KMS-11 (cell line): Measurements from ENCODE around the gene HOATZ.

ENCODE experiments used
- H2AFZ ChIP-seq: fragments of 200-600 bp; sonication (generic); 2 replicates; pipeline ENCODE4 v1.6.1; 2016; ENCODE audit warnings: antibody characterized with exemption, mixed run types, low read depth
- H3K27ac ChIP-seq: fragments of 200-600 bp; sonication (generic); 2 replicates; pipeline ENCODE4 v1.6.1; 2016; ENCODE audit warnings: mild to moderate bottlenecking, mixed run types
- H3K27me3 ChIP-seq: fragments of 200-600 bp; sonication (generic); 2 replicates; pipeline ENCODE4 v1.6.1; 2017; ENCODE audit warnings: mild to moderate bottlenecking, low read depth, mixed run types, moderate library complexity; ENCODE audit not compliant: insufficient read depth
- H3K36me3 ChIP-seq: fragments of 200-600 bp; sonication (generic); 2 replicates; pipeline ENCODE4 v1.6.1; 2017; ENCODE audit warnings: mild to moderate bottlenecking, mixed run types; ENCODE audit not compliant: insufficient read depth
- H3K4me1 ChIP-seq: fragments of 200-600 bp; sonication (generic); 2 replicates; pipeline ENCODE4 v1.6.1; 2016; ENCODE audit warnings: mild to moderate bottlenecking, low read depth, mixed run types; ENCODE audit not compliant: poor library complexity, severe bottlenecking
- H3K4me2 ChIP-seq: fragments of 200-600 bp; sonication (generic); 2 replicates; pipeline ENCODE4 v1.7.0; 2016; ENCODE audit warnings: mild to moderate bottlenecking, mixed run types
- H3K4me3 ChIP-seq: fragments of 200-600 bp; sonication (generic); IDR thresholded peaks from 2 replicates; pipeline ENCODE4 v1.6.1; 2017; ENCODE audit warnings: low read depth, low read length, mixed read lengths; ENCODE audit not compliant: insufficient read depth
- H3K79me2 ChIP-seq: fragments of 200-600 bp; sonication (generic); 2 replicates; pipeline ENCODE4 v1.6.1; 2016; ENCODE audit warnings: low read depth, mixed run types; ENCODE audit not compliant: insufficient read depth
- H3K9ac ChIP-seq: fragments of 200-600 bp; sonication (generic); 2 replicates; pipeline ENCODE4 v1.6.1; 2016; ENCODE audit warnings: mild to moderate bottlenecking, mixed run types
- H4K20me1 ChIP-seq: fragments of 200-600 bp; sonication (generic); 2 replicates; pipeline ENCODE4 v1.6.1; 2016; ENCODE audit warnings: mild to moderate bottlenecking, mixed run types; ENCODE audit not compliant: insufficient read depth
- CTCF ChIP-seq: fragments of 200-600 bp; sonication (generic); conservative IDR thresholded peaks from 2 replicates; pipeline ENCODE4 v1.6.1; 2017; ENCODE audit warnings: low read depth, mild to moderate bottlenecking, antibody characterized with exemption, low read length, moderate library complexity, mixed read lengths

HOATZ gene

GRCh38 chr11:111575740-111576139 is 61.2 kb downstream of the HOATZ start:
- Histone ChIP-seq H4K20me1 (no peaks in the 10 kb centered on the region), H3K27me3 (no peaks in the 10 kb centered on the region), H3K4me2 (no peak overlapping the region), H3K79me2 (no peaks in the 10 kb centered on the region), H3K4me3 (no peak overlapping the region), H3K36me3 (no peaks in the 10 kb centered on the region), H3K27ac (no peak overlapping the region), H2AFZ (no peak overlapping the region), H3K4me1 (no peaks in the 10 kb centered on the region), H3K9ac (no peak overlapping the region)
- TF ChIP-seq CTCF: no peak

GRCh38 chr11:111577821-111578220 is 63.2 kb downstream of the HOATZ start:
- H3K9ac ChIP-seq: no peak overlapping the region
- no peak overlapping the region for H2AFZ ChIP-seq

GRCh38 chr11:111581341-111581740 is 66.8 kb downstream of the HOATZ start:
- no peaks in the 10 kb centered on the region for H3K27me3 ChIP-seq
- no peaks in the 10 kb centered on the region for H3K36me3 ChIP-seq
- no peaks in the 10 kb centered on the region for H3K79me2 ChIP-seq
- H2AFZ ChIP-seq: no peak overlapping the region
- no peak overlapping the region for H3K9ac ChIP-seq
- H4K20me1 ChIP-seq: no peaks in the 10 kb centered on the region
- peaks cover 7% of the 10 kb centered on the region for H3K4me1 ChIP-seq
- TF ChIP-seq CTCF: no peak
- no peak overlapping the region for H3K27ac ChIP-seq
- H3K4me3 ChIP-seq: no peak overlapping the region
- no peak overlapping the region for H3K4me2 ChIP-seq

More at GRCh38 chr11:111577821-111578220, 63.2 kb downstream of the HOATZ start:
- Histone ChIP-seq H3K36me3 (no peaks in the 10 kb centered on the region), H3K4me1 (no peaks in the 10 kb centered on the region), H3K4me2 (no peak overlapping the region), H3K27me3 (no peaks in the 10 kb centered on the region), H4K20me1 (no peaks in the 10 kb centered on the region), H3K4me3 (no peak overlapping the region), H3K27ac (no peak overlapping the region), H3K79me2 (no peaks in the 10 kb centered on the region)
- TF ChIP-seq CTCF: no peak

GRCh38 chr11:111582163-111582562 is 67.6 kb downstream of the HOATZ start:
- Histone ChIP-seq H3K27me3 (no peaks in the 10 kb centered on the region), H3K79me2 (no peaks in the 10 kb centered on the region), H3K4me1 (peaks cover 7% of the 10 kb centered on the region), H2AFZ (no peak overlapping the region), H3K4me2 (no peak overlapping the region), H3K4me3 (no peak overlapping the region), H3K36me3 (no peaks in the 10 kb centered on the region), H3K9ac (no peak overlapping the region), H4K20me1 (no peaks in the 10 kb centered on the region), H3K27ac (no peak overlapping the region)
- no peak for TF ChIP-seq CTCF

GRCh38 chr11:111582881-111583280 is 68.3 kb downstream of the HOATZ start:
- Histone ChIP-seq H3K79me2 (no peaks in the 10 kb centered on the region), H3K4me3 (no peak overlapping the region), H3K36me3 (no peaks in the 10 kb centered on the region), H3K27ac (no peak overlapping the region), H3K9ac (no peak overlapping the region), H3K4me1 (peaks cover 7% of the 10 kb centered on the region), H3K27me3 (no peaks in the 10 kb centered on the region), H3K4me2 (no peak overlapping the region), H4K20me1 (no peaks in the 10 kb centered on the region), H2AFZ (no peak overlapping the region)
- no peak for TF ChIP-seq CTCF
